HFFc6 (cell line): ENCODE data around the gene C3orf49. TPM values are rescaled to one million over a fixed set of nuclear protein-coding genes. Genes with fewer than 3 reads are reported as not detected.

Source experiments
- DNase-seq: peaks from one replicate; pipeline ENCODE4 v3.0.0-alpha.2; 2018
- H3K27ac Mint-ChIP-seq: 2 replicates; pipeline ENCODE4 v1.8.0; 2020; ENCODE audit warnings: mild to moderate bottlenecking, mixed read lengths
- H3K27me3 Mint-ChIP-seq: 2 replicates; pipeline ENCODE4 v1.8.0; 2021; ENCODE audit warnings: mild to moderate bottlenecking, moderate library complexity, mixed read lengths; ENCODE audit not compliant: insufficient read depth
- H3K36me3 Mint-ChIP-seq: 2 replicates; pipeline ENCODE4 v1.8.0; 2021; ENCODE audit warnings: low read depth, mixed read lengths
- H3K4me1 Mint-ChIP-seq: 2 replicates; pipeline ENCODE4 v1.8.0; 2020; ENCODE audit warnings: low read depth, mixed read lengths
- H3K4me3 Mint-ChIP-seq: 2 replicates; pipeline ENCODE4 v1.8.0; 2020; ENCODE audit warnings: mild to moderate bottlenecking, moderate library complexity, mixed read lengths
- H3K9me3 Mint-ChIP-seq: 2 replicates; pipeline ENCODE4 v1.8.0; 2020; ENCODE audit warnings: mild to moderate bottlenecking, mixed read lengths
- total RNA-seq, 6 experiments: library from RNA; stranded (reverse); fragmentation: NEBNext Ultra II Directional; extraction: Animal tissue kit (Norgen Biotek cat#: 25700); gene quantifications; 2 replicates in 1 of 6; 3 replicates in 5 of 6; pipeline ENCODE4 v1.2.3, GENCODE V29; 2021
- TF ChIP-seq, protein P1 (sequence below): fragments of 200-600 bp; sonication (generic); IDR thresholded peaks from 2 replicates; pipeline ENCODE4 v1.5.0; 2021; ENCODE audit warnings: antibody characterized with exemption, mild to moderate bottlenecking

Gene C3orf49
- total RNA-seq, 6 experiments from 2014 or later, result not detected

DNA sequence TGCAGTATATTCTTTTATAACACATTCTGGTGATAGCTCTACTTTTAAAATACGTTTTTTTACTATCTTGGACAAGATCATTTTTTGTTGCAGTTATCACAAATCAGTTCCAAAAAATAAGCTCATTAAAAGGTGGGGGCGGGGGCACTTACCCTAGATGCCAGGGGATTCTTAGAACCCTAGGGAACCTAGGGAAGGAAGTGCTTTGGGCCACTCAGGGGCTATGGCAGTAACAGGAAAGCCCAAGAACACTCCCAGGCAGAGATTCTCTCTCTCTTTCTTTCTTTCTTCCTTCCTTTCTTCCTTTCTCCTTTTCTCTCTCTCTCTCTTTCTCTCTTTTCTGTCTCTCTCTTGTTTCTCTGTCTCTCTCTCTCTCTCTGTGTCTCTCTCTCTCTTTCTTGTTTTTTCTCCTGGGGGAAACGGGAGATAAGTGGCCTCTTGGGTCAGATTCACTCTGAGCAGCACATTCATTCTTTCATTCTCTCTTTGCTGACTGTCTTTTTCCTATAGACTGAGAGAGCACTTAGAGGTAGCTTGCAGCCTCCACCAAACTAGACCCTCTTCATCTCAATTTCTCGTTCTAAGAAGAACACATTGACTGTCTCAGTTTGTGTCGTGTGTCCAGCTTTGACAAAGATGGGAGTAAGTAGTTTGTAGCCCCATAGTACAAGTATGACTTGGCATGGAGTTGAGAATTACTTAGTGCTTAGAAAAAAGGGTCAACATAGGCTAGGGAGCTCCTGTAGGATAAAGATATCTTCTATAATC, 76.5 kb downstream of the C3orf49 start:
- H3K27ac Mint-ChIP-seq, result peak overlapping the region; percentile 4; the same call in 1 of the 2 replicates
- H3K4me1 Mint-ChIP-seq, result peaks cover 22% of the 10 kb centered on the region
- H3K36me3 Mint-ChIP-seq, result peaks cover 14% of the 10 kb centered on the region
- no peak overlapping the region for H3K4me3 Mint-ChIP-seq
- H3K27me3 Mint-ChIP-seq, result no peaks in the 10 kb centered on the region; the same call in 1 of the 2 replicates
- no peaks in the 10 kb centered on the region for H3K9me3 Mint-ChIP-seq
- no peak for DNase-seq
- TF ChIP-seq, protein P1, sequence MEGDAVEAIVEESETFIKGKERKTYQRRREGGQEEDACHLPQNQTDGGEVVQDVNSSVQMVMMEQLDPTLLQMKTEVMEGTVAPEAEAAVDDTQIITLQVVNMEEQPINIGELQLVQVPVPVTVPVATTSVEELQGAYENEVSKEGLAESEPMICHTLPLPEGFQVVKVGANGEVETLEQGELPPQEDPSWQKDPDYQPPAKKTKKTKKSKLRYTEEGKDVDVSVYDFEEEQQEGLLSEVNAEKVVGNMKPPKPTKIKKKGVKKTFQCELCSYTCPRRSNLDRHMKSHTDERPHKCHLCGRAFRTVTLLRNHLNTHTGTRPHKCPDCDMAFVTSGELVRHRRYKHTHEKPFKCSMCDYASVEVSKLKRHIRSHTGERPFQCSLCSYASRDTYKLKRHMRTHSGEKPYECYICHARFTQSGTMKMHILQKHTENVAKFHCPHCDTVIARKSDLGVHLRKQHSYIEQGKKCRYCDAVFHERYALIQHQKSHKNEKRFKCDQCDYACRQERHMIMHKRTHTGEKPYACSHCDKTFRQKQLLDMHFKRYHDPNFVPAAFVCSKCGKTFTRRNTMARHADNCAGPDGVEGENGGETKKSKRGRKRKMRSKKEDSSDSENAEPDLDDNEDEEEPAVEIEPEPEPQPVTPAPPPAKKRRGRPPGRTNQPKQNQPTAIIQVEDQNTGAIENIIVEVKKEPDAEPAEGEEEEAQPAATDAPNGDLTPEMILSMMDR, result no peak

DNA sequence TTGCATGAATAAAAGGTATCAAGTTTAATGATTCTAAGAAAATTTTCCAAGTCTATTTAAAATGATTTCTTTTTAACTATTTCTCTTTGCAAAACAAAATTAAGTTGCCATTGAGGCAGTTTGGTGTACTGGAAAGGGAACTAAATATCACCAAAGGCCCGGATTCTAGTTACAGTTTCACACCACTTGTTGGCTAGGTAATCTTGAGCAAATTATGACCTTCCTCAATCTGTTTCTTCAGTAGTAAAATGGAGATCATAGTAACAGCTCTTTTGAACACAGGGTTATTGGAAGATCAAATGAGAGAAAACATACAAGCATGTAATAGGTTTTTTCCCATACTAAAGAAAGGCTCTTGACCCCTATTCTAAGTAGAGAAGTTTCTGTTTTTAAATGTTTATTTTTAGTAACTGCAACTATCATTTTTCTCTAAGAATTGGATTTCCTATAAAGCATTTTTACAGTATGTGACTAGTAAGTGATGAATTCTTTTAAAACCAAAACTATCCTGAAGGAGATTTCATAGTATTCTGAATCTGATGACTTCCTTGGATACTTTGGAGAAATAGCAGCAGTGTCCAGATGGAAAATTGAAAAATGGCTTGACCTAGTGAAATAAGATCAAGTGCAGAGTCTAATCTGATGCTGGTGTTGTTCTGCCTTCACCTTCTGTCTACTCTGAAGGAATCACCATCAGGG, 77.4 kb downstream of the C3orf49 start:
- peak overlapping the region; percentile 29; the same call in 1 of the 2 replicates for H3K27ac Mint-ChIP-seq
- H3K9me3 Mint-ChIP-seq, result no peaks in the 10 kb centered on the region
- H3K27me3 Mint-ChIP-seq, result no peaks in the 10 kb centered on the region; the same call in 1 of the 2 replicates
- H3K4me1 Mint-ChIP-seq, result peaks cover 22% of the 10 kb centered on the region
- TF ChIP-seq, protein P1, result no peak
- no peak for DNase-seq
- H3K36me3 Mint-ChIP-seq, result peaks cover 19% of the 10 kb centered on the region
- no peak overlapping the region for H3K4me3 Mint-ChIP-seq

Other genes starting within 250 kb of the C3orf49 start
- not detected for gene SNTN, start 166.6 kb upstream of the C3orf49 start, total RNA-seq
- 10 to 100 TPM; 68.2 to 82.5 (median 74.3) TPM for gene THOC7, start 44.5 kb downstream of the C3orf49 start, total RNA-seq
- gene ATXN7, start 44.6 kb downstream of the C3orf49 start, total RNA-seq, result 10 to 100 TPM; 11.5 to 18.4 (median 15.2) TPM
- not detected for gene SCAANT1, start 93.1 kb downstream of the C3orf49 start, total RNA-seq
- 100 to 1,000 TPM; 101 to 123 (median 113) TPM for gene PSMD6, start 204.2 kb downstream of the C3orf49 start, total RNA-seq